WTC11 (cell line): ENCODE data around the gene RYR2. TPM values are rescaled to one million over a fixed set of nuclear protein-coding genes. Genes with fewer than 3 reads are reported as not detected.

ENCODE experiments used
- ATAC-seq: fragments of 200-7000 bp; cut with Tn5 transposase; 2 replicates; pipeline ENCODE4 v1.10.0; 2021; ENCODE audit warnings: mild to moderate bottlenecking, moderate library complexity
- CTCF ChIA-PET: fragments of 300-600 bp; sonication (Branson Sonifier 250); formaldehyde crosslinking; loops from one replicate; lab custom pipeline; 2021; ENCODE audit warnings: antibody characterized with exemption; lab: Charles Lee
- POLR2A ChIA-PET: fragments of 350-600 bp; sonication (Branson Sonifier 250); formaldehyde crosslinking; loops from one replicate; lab custom pipeline; 2021; ENCODE audit warnings: antibody characterized with exemption; lab: Charles Lee
- DNase-seq: peaks from one replicate; pipeline ENCODE4 v3.0.0; 2021; ENCODE audit warnings: low spot score
- H3K27ac Mint-ChIP-seq: 2 replicates; pipeline ENCODE4 v1.8.0; 2021; ENCODE audit warnings: mixed read lengths
- H3K27me3 Mint-ChIP-seq: 2 replicates; pipeline ENCODE4 v1.8.0; 2021; ENCODE audit warnings: low read depth, mild to moderate bottlenecking, moderate library complexity, mixed read lengths
- H3K36me3 Mint-ChIP-seq: 2 replicates; pipeline ENCODE4 v1.8.0; 2021; ENCODE audit warnings: mixed read lengths
- H3K4me1 Mint-ChIP-seq: 2 replicates; pipeline ENCODE4 v1.8.0; 2022; ENCODE audit warnings: mixed read lengths
- H3K4me3 Mint-ChIP-seq: 2 replicates; pipeline ENCODE4 v1.8.0; 2021; ENCODE audit warnings: mild to moderate bottlenecking, moderate library complexity, mixed read lengths
- H3K9me3 Mint-ChIP-seq: 2 replicates; pipeline ENCODE4 v1.8.0; 2021; ENCODE audit warnings: mixed read lengths
- ATF1 ChIP-seq: sonication (generic); formaldehyde crosslinking; IDR thresholded peaks from 2 replicates; pipeline ENCODE4 v1.8.1; 2023; ENCODE audit warnings: mild to moderate bottlenecking, moderate library complexity, missing genetic modification reagents
- E2F4 ChIP-seq: sonication (generic); formaldehyde crosslinking; IDR thresholded peaks from 2 replicates; pipeline ENCODE4 v1.8.1; 2022; ENCODE audit warnings: low read depth, mild to moderate bottlenecking, moderate library complexity, missing genetic modification reagents, borderline replicate concordance
- FOXK1 ChIP-seq: sonication (generic); formaldehyde crosslinking; IDR thresholded peaks from 2 replicates; pipeline ENCODE4 v1.8.0; 2022; ENCODE audit warnings: mild to moderate bottlenecking, moderate library complexity, missing genetic modification reagents
- IRF2 ChIP-seq: sonication (generic); formaldehyde crosslinking; IDR thresholded peaks from 2 replicates; pipeline ENCODE4 v1.8.0; 2022; ENCODE audit warnings: low read depth, missing genetic modification reagents, borderline replicate concordance
- JUN ChIP-seq: sonication (generic); formaldehyde crosslinking; IDR thresholded peaks from 2 replicates; pipeline ENCODE4 v1.8.0; 2023; ENCODE audit warnings: mild to moderate bottlenecking, missing genetic modification reagents
- NR2C2 ChIP-seq: sonication (generic); formaldehyde crosslinking; IDR thresholded peaks from 2 replicates; pipeline ENCODE4 v1.8.0; 2022; ENCODE audit warnings: mild to moderate bottlenecking, missing genetic modification reagents
- TCF7 ChIP-seq: sonication (generic); formaldehyde crosslinking; IDR thresholded peaks from 2 replicates; pipeline ENCODE4 v1.8.0; 2022; ENCODE audit warnings: mild to moderate bottlenecking, low read depth, missing genetic modification reagents, moderate library complexity
- ZNF219 ChIP-seq: sonication (generic); formaldehyde crosslinking; IDR thresholded peaks from 2 replicates; pipeline ENCODE4 v1.8.0; 2023; ENCODE audit warnings: missing genetic modification reagents, mild to moderate bottlenecking, borderline replicate concordance
- ZNF263 ChIP-seq: sonication (generic); formaldehyde crosslinking; IDR thresholded peaks from 2 replicates; pipeline ENCODE4 v1.8.1; 2022; ENCODE audit warnings: low read depth, mild to moderate bottlenecking, moderate library complexity, missing genetic modification reagents
- ZNF416 ChIP-seq: fragments of 250-450 bp; sonication (Bioruptor Pico); IDR thresholded peaks from 2 replicates; pipeline ENCODE4 v1.9.0; 2021; ENCODE audit warnings: mild to moderate bottlenecking, inconsistent platforms
- total RNA-seq: library from RNA; stranded (reverse); gene quantifications from 3 replicates; pipeline ENCODE4 v1.2.3, GENCODE V29; 2021
- TF ChIP-seq, protein P1 (sequence below): sonication (generic); formaldehyde crosslinking; IDR thresholded peaks from 2 replicates; pipeline ENCODE4 v1.8.0; 2022; ENCODE audit warnings: missing genetic modification reagents
- TF ChIP-seq, protein P2 (sequence below): fragments of 250-450 bp; sonication (Bioruptor Pico); IDR thresholded peaks from 2 replicates; pipeline ENCODE4 v1.9.0; 2021; ENCODE audit warnings: mild to moderate bottlenecking
- TF ChIP-seq, protein P3 (sequence below): fragments of 250-450 bp; sonication (Bioruptor Pico); IDR thresholded peaks from 2 replicates; pipeline ENCODE4 v1.9.0; 2021; ENCODE audit warnings: mild to moderate bottlenecking, borderline replicate concordance

Gene RYR2
- total RNA-seq, 1 experiment from 2014 or later = 7.9 TPM

DNA sequence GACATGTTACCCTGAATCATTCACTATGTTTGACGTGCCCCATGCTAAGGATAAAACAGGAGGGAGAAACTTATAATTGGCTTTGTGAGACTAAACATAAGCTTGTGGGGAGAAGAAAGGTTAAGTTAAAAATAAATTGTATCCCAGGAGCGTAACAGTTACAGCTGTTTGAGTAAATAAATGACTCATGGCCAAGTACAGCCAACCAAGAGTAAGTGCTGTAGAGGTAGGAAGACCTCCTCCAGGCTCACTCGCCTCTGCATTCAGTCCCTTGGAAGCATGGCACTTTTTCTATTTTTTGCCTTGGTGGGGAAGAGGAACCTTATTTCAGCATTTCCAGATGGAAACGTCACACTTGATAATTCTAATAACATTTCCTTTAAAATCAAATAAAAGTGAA lies 732.3 kb downstream of the RYR2 start (continued):
- TF ChIP-seq, protein P1, sequence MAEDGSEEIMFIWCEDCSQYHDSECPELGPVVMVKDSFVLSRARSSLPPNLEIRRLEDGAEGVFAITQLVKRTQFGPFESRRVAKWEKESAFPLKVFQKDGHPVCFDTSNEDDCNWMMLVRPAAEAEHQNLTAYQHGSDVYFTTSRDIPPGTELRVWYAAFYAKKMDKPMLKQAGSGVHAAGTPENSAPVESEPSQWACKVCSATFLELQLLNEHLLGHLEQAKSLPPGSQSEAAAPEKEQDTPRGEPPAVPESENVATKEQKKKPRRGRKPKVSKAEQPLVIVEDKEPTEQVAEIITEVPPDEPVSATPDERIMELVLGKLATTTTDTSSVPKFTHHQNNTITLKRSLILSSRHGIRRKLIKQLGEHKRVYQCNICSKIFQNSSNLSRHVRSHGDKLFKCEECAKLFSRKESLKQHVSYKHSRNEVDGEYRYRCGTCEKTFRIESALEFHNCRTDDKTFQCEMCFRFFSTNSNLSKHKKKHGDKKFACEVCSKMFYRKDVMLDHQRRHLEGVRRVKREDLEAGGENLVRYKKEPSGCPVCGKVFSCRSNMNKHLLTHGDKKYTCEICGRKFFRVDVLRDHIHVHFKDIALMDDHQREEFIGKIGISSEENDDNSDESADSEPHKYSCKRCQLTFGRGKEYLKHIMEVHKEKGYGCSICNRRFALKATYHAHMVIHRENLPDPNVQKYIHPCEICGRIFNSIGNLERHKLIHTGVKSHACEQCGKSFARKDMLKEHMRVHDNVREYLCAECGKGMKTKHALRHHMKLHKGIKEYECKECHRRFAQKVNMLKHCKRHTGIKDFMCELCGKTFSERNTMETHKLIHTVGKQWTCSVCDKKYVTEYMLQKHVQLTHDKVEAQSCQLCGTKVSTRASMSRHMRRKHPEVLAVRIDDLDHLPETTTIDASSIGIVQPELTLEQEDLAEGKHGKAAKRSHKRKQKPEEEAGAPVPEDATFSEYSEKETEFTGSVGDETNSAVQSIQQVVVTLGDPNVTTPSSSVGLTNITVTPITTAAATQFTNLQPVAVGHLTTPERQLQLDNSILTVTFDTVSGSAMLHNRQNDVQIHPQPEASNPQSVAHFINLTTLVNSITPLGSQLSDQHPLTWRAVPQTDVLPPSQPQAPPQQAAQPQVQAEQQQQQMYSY = no peak
- TF ChIP-seq, all 79 proteins: peak for 0

GRCh38 chr1:237779356-237779755 lies 737.4 kb downstream of the RYR2 start:
- Mint-ChIP-seq H3K9me3 (no peaks in the 10 kb centered on the region), H3K4me1 (peaks cover 4% of the 10 kb centered on the region), H3K4me3 (no peak overlapping the region), H3K27me3 (no peaks in the 10 kb centered on the region), H3K27ac (no peak overlapping the region), H3K36me3 (peaks cover 4% of the 10 kb centered on the region)
- CTCF ChIA-PET = interaction anchor here (2.6 kb wide), 1 partner anchor 20 kb away, joined by 9 read pairs; no protein-coding TSS in a partner anchor
- DNase-seq (no peak), ATAC-seq (no peak)
- TF ChIP-seq, protein P2, sequence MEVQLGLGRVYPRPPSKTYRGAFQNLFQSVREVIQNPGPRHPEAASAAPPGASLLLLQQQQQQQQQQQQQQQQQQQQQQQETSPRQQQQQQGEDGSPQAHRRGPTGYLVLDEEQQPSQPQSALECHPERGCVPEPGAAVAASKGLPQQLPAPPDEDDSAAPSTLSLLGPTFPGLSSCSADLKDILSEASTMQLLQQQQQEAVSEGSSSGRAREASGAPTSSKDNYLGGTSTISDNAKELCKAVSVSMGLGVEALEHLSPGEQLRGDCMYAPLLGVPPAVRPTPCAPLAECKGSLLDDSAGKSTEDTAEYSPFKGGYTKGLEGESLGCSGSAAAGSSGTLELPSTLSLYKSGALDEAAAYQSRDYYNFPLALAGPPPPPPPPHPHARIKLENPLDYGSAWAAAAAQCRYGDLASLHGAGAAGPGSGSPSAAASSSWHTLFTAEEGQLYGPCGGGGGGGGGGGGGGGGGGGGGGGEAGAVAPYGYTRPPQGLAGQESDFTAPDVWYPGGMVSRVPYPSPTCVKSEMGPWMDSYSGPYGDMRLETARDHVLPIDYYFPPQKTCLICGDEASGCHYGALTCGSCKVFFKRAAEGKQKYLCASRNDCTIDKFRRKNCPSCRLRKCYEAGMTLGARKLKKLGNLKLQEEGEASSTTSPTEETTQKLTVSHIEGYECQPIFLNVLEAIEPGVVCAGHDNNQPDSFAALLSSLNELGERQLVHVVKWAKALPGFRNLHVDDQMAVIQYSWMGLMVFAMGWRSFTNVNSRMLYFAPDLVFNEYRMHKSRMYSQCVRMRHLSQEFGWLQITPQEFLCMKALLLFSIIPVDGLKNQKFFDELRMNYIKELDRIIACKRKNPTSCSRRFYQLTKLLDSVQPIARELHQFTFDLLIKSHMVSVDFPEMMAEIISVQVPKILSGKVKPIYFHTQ (CRISPR knock-in tag) = no peak
- TF ChIP-seq ZNF219 (CRISPR knock-in tag) = no peak
- no peak for TF ChIP-seq JUN
- TF ChIP-seq ATF1 (CRISPR knock-in tag) = no peak
- TF ChIP-seq E2F4 (CRISPR knock-in tag) = no peak
- no peak for TF ChIP-seq ZNF416 (CRISPR knock-in tag)
- POLR2A ChIA-PET = no interaction called here

- CTCF ChIA-PET = no interaction called here
- DNase-seq (no peak), ATAC-seq (peak; percentile 69)
- TF ChIP-seq NR2C2 (CRISPR knock-in tag) = no peak
- no peak for TF ChIP-seq ZNF263 (CRISPR knock-in tag)
- no peak for TF ChIP-seq JUN
- H3K27ac Mint-ChIP-seq = no peak overlapping the region
- POLR2A ChIA-PET = no interaction called here
- H3K4me1 Mint-ChIP-seq = peaks cover 13% of the 10 kb centered on the region
- H3K4me3 Mint-ChIP-seq = no peak overlapping the region
- H3K9me3 Mint-ChIP-seq = no peaks in the 10 kb centered on the region
- peaks cover 4% of the 10 kb centered on the region for H3K36me3 Mint-ChIP-seq
- no peaks in the 10 kb centered on the region for H3K27me3 Mint-ChIP-seq
Observed at GRCh38 chr1:237786066-237786719, 744.2 kb downstream of the RYR2 start.

- H3K36me3 Mint-ChIP-seq = peaks cover 4% of the 10 kb centered on the region
- no peaks in the 10 kb centered on the region for H3K27me3 Mint-ChIP-seq
- peaks cover 14% of the 10 kb centered on the region for H3K4me1 Mint-ChIP-seq
- H3K4me3 Mint-ChIP-seq = no peak overlapping the region
- ATAC-seq (no peak), DNase-seq (no peak)
- POLR2A ChIA-PET = no interaction called here
- no peaks in the 10 kb centered on the region for H3K9me3 Mint-ChIP-seq
- H3K27ac Mint-ChIP-seq = no peak overlapping the region; the same call in 1 of the 2 replicates
- CTCF ChIA-PET = interaction anchor here (1.3 kb wide), 1 partner anchor 12 kb away, joined by 4 read pairs; no protein-coding TSS in a partner anchor
- no peak for TF ChIP-seq TCF7 (CRISPR knock-in tag)
- TF ChIP-seq IRF2 = no peak
- no peak for TF ChIP-seq FOXK1 (CRISPR knock-in tag)
- no peak for TF ChIP-seq NR2C2 (CRISPR knock-in tag)
- TF ChIP-seq, protein P3, sequence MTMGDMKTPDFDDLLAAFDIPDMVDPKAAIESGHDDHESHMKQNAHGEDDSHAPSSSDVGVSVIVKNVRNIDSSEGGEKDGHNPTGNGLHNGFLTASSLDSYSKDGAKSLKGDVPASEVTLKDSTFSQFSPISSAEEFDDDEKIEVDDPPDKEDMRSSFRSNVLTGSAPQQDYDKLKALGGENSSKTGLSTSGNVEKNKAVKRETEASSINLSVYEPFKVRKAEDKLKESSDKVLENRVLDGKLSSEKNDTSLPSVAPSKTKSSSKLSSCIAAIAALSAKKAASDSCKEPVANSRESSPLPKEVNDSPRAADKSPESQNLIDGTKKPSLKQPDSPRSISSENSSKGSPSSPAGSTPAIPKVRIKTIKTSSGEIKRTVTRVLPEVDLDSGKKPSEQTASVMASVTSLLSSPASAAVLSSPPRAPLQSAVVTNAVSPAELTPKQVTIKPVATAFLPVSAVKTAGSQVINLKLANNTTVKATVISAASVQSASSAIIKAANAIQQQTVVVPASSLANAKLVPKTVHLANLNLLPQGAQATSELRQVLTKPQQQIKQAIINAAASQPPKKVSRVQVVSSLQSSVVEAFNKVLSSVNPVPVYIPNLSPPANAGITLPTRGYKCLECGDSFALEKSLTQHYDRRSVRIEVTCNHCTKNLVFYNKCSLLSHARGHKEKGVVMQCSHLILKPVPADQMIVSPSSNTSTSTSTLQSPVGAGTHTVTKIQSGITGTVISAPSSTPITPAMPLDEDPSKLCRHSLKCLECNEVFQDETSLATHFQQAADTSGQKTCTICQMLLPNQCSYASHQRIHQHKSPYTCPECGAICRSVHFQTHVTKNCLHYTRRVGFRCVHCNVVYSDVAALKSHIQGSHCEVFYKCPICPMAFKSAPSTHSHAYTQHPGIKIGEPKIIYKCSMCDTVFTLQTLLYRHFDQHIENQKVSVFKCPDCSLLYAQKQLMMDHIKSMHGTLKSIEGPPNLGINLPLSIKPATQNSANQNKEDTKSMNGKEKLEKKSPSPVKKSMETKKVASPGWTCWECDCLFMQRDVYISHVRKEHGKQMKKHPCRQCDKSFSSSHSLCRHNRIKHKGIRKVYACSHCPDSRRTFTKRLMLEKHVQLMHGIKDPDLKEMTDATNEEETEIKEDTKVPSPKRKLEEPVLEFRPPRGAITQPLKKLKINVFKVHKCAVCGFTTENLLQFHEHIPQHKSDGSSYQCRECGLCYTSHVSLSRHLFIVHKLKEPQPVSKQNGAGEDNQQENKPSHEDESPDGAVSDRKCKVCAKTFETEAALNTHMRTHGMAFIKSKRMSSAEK (CRISPR knock-in tag) = no peak
- TF ChIP-seq JUN = no peak
- TF ChIP-seq, protein P2 (CRISPR knock-in tag) = no peak
Observed at GRCh38 chr1:237788069-237788468, 746.1 kb downstream of the RYR2 start.
